Hepatocyte (in vitro differentiated cells): ENCODE measurements around the gene TMED6.

Experiments used
- EZH2 ChIP-seq: fragments of 200-600 bp; sonication (generic); IDR thresholded peaks from 2 replicates; pipeline ENCODE4 v1.6.1; 2016; ENCODE audit warnings: antibody characterized with exemption, mild to moderate bottlenecking, borderline replicate concordance
- EZH2phosphoT487 ChIP-seq: fragments of 200-600 bp; sonication (generic); IDR thresholded peaks from one replicate; pipeline ENCODE4 v1.6.1; 2018; ENCODE audit warnings: antibody characterized with exemption, mild to moderate bottlenecking, low read depth, moderate library complexity; ENCODE audit not compliant: unreplicated experiment, severe bottlenecking
- TF ChIP-seq, protein P1 (sequence below): fragments of 200-600 bp; sonication (generic); IDR thresholded peaks from 2 replicates; pipeline ENCODE4 v1.5.1; 2016; ENCODE audit warnings: antibody characterized with exemption, mild to moderate bottlenecking; ENCODE audit not compliant: poor library complexity

GRCh38 chr16:69349536-69349935 is 2.0 kb downstream of the TMED6 start:
- TF ChIP-seq EZH2 (no peak), EZH2phosphoT487 (no peak)
- TF ChIP-seq, protein P1, sequence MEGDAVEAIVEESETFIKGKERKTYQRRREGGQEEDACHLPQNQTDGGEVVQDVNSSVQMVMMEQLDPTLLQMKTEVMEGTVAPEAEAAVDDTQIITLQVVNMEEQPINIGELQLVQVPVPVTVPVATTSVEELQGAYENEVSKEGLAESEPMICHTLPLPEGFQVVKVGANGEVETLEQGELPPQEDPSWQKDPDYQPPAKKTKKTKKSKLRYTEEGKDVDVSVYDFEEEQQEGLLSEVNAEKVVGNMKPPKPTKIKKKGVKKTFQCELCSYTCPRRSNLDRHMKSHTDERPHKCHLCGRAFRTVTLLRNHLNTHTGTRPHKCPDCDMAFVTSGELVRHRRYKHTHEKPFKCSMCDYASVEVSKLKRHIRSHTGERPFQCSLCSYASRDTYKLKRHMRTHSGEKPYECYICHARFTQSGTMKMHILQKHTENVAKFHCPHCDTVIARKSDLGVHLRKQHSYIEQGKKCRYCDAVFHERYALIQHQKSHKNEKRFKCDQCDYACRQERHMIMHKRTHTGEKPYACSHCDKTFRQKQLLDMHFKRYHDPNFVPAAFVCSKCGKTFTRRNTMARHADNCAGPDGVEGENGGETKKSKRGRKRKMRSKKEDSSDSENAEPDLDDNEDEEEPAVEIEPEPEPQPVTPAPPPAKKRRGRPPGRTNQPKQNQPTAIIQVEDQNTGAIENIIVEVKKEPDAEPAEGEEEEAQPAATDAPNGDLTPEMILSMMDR: no peak
